Mammary epithelial cell (primary cell): Measurements from ENCODE around the gene PDCD6IP.
"Not testable (repeated sequence)": the region's sequence is repeated elsewhere in the genome, so short reads cannot be mapped to it uniquely, and the experiment has no call there.

Experiments used
- EZH2 ChIP-seq: IDR thresholded peaks from 2 replicates; pipeline ENCODE4 v1.6.1; 2012; ENCODE audit warnings: low read length, inconsistent platforms, borderline replicate concordance
- TF ChIP-seq, protein P1 (sequence below), 2 donors: IDR thresholded peaks in 1 of 2; conservative IDR thresholded peaks in 1 of 2; 2 replicates each; pipeline ENCODE4 v1.5.1; 2011 to 2012; ENCODE audit warnings: inconsistent platforms in 2 of 2, low read length in 2 of 2, mild to moderate bottlenecking in 2 of 2, control low read depth in 1 of 2, low read depth in 1 of 2; ENCODE audit not compliant: insufficient read depth in 1 of 2; ENCODE audit errors: extremely low read depth in 1 of 2

DNA sequence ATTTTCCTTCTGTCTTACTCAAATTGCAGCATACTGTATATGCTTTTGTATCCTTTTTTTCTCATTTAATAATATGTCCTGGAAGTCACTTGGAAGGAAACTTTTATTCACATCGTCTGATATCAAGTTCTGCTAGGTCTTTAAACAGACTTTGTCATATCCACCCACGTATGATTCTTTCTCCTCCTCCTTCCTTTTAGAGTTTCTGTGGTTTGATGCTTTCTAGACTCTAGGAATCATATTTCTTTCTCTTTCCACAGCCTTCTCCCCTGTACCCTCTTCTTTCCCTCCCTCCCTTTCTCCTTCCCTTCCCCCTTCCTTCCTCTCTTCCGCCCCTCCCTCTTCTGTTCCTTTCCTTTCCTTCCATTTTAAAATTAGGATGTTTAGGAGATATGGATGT, 52.2 kb downstream of the PDCD6IP start:
- TF ChIP-seq, protein P1, sequence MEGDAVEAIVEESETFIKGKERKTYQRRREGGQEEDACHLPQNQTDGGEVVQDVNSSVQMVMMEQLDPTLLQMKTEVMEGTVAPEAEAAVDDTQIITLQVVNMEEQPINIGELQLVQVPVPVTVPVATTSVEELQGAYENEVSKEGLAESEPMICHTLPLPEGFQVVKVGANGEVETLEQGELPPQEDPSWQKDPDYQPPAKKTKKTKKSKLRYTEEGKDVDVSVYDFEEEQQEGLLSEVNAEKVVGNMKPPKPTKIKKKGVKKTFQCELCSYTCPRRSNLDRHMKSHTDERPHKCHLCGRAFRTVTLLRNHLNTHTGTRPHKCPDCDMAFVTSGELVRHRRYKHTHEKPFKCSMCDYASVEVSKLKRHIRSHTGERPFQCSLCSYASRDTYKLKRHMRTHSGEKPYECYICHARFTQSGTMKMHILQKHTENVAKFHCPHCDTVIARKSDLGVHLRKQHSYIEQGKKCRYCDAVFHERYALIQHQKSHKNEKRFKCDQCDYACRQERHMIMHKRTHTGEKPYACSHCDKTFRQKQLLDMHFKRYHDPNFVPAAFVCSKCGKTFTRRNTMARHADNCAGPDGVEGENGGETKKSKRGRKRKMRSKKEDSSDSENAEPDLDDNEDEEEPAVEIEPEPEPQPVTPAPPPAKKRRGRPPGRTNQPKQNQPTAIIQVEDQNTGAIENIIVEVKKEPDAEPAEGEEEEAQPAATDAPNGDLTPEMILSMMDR (conservative IDR thresholded peaks at IDR 0.05 in 1 of 2, IDR thresholded peaks at IDR 0.05 in 1 of 2; ENCODE audit: extremely low read depth in 1 of 2, insufficient read depth in 1 of 2, low read depth in 1 of 2, low read length in 2 of 2), result not testable (repeated sequence)
- not testable (repeated sequence) for TF ChIP-seq EZH2
